H1 (cell line): ENCODE results near the gene VEGFD. TPM values are rescaled to one million over a fixed set of nuclear protein-coding genes. Genes with fewer than 3 reads are reported as not detected.
"Not testable (repeated sequence)": the region's sequence is repeated elsewhere in the genome, so short reads cannot be mapped to it uniquely, and the experiment has no call there.

Experiments used
- CTCF ChIA-PET: fragments of 300-600 bp; sonication (Branson Sonifier 250); formaldehyde crosslinking; loops from one replicate; lab custom pipeline; 2021; ENCODE audit not compliant: partially characterized antibody; lab: Charles Lee
- POLR2A ChIA-PET: fragments of 300-600 bp; sonication (Branson Sonifier 250); formaldehyde crosslinking; loops from one replicate; lab custom pipeline; 2021; ENCODE audit warnings: inconsistent platforms; ENCODE audit not compliant: partially characterized antibody; lab: Charles Lee
- DNase-seq, 2 experiments: peaks; one replicate each; pipeline versions ENCODE4 v3.0.0 to v3.0.0-alpha.2; 2010 to 2022; ENCODE audit warnings: low spot score in 2 of 2, low read depth in 1 of 2, mixed read lengths in 1 of 2
- FAIRE-seq: peaks from 2 replicates; lab custom pipeline; 2011; peaks lifted over from hg19 to GRCh38; lab: Jason Lieb, UNC
- H2AFZ ChIP-seq: 2 replicates; pipeline ENCODE4 v1.8.1; 2012; ENCODE audit warnings: low read length, inconsistent platforms
- H2AK5ac ChIP-seq: 2 replicates; pipeline ENCODE4 v1.6.1; 2013; ENCODE audit warnings: low read depth, low read length
- H2BK120ac ChIP-seq: replicated peaks from 2 replicates; pipeline ENCODE3; 2013; ENCODE audit warnings: low read depth, low read length, inconsistent platforms
- H2BK12ac ChIP-seq: 2 replicates; pipeline ENCODE4 v1.6.1; 2013; ENCODE audit warnings: low read depth, low read length
- H2BK15ac ChIP-seq: 2 replicates; pipeline ENCODE4 v1.6.1; 2013; ENCODE audit warnings: low read length
- H2BK20ac ChIP-seq: 2 replicates; pipeline ENCODE4 v1.6.1; 2013; ENCODE audit warnings: low read length
- H2BK5ac ChIP-seq: 2 replicates; pipeline ENCODE4 v1.6.1; 2013; ENCODE audit warnings: low read depth, low read length
- H3K14ac ChIP-seq: 2 replicates; pipeline ENCODE4 v1.6.1; 2013; ENCODE audit warnings: inconsistent platforms; ENCODE audit not compliant: insufficient read length
- H3K18ac ChIP-seq: 2 replicates; pipeline ENCODE4 v1.6.1; 2013; ENCODE audit warnings: low read length; ENCODE audit errors: extremely low read depth
- H3K23ac ChIP-seq: 2 replicates; pipeline ENCODE4 v1.6.1; 2013; ENCODE audit warnings: inconsistent platforms; ENCODE audit not compliant: insufficient read length
- H3K23me2 ChIP-seq: 2 replicates; pipeline ENCODE4 v1.6.1; 2013; ENCODE audit warnings: low read depth, low read length
- H3K27ac ChIP-seq: 2 replicates; pipeline ENCODE4 v1.6.1; 2011; ENCODE audit warnings: low read depth, low read length, inconsistent platforms
- H3K27me3 ChIP-seq, 4 experiments: replicated peaks in 1 of 4; 1 replicate in 1 of 4; 2 replicates in 3 of 4; pipeline versions ENCODE4 v1.6.1 to v1.8.1; 2011 to 2013; ENCODE audit warnings: low read length in 3 of 4, mild to moderate bottlenecking in 3 of 4, inconsistent platforms in 2 of 4, mixed read lengths in 2 of 4, moderate library complexity in 1 of 4; ENCODE audit not compliant: control insufficient read depth in 3 of 4, insufficient read depth in 3 of 4; ENCODE audit errors: extremely low read depth in 1 of 4
- H3K36me3 ChIP-seq, 4 experiments: 2 replicates each; pipeline versions ENCODE4 v1.6.1 to v1.8.1; 2011 to 2013; ENCODE audit warnings: mild to moderate bottlenecking in 4 of 4, low read length in 3 of 4, moderate library complexity in 2 of 4, control low read depth in 1 of 4, inconsistent platforms in 1 of 4; ENCODE audit not compliant: insufficient read depth in 4 of 4, control insufficient read depth in 2 of 4
- H3K4ac ChIP-seq: replicated peaks from 2 replicates; pipeline ENCODE3; 2013; ENCODE audit warnings: low read length, low read depth, mixed read lengths, inconsistent platforms; ENCODE audit not compliant: insufficient read length
- H3K4me1 ChIP-seq, 4 experiments: replicated peaks in 1 of 4; 1 replicate in 1 of 4; 2 replicates in 3 of 4; pipeline versions ENCODE4 v1.6.1 to v1.8.1; 2011 to 2013; ENCODE audit warnings: low read length in 3 of 4, inconsistent platforms in 2 of 4, mixed read lengths in 1 of 4; ENCODE audit not compliant: insufficient read depth in 4 of 4, control insufficient read depth in 3 of 4
- H3K4me2 ChIP-seq, 2 experiments: 2 replicates each; pipeline versions ENCODE4 v1.6.1 to v1.8.1; 2011 to 2013; ENCODE audit warnings: low read depth in 2 of 2, low read length in 2 of 2, control low read depth in 1 of 2, inconsistent platforms in 1 of 2, mild to moderate bottlenecking in 1 of 2; ENCODE audit not compliant: insufficient read depth in 1 of 2
- H3K4me3 ChIP-seq, 4 experiments: fragments of 200-600, 300-600 bp in 1 of 4; sonication (generic), shearing (Covaris generic), sonication (Bioruptor Twin) in 1 of 4; 2 replicates each; pipeline versions ENCODE4 v1.5.1 to v1.8.1; 2011 to 2016; ENCODE audit warnings: low read length in 4 of 4, low read depth in 3 of 4, control low read depth in 2 of 4, inconsistent platforms in 2 of 4, mild to moderate bottlenecking in 2 of 4, mixed read lengths in 1 of 4, moderate library complexity in 1 of 4; ENCODE audit not compliant: insufficient read depth in 2 of 4; ENCODE audit errors: extremely low read depth in 1 of 4
- H3K56ac ChIP-seq: replicated peaks from 2 replicates; pipeline ENCODE3; 2013; ENCODE audit warnings: low read depth, mild to moderate bottlenecking, mixed read lengths, low read length, inconsistent platforms; ENCODE audit not compliant: insufficient read length
- H3K79me1 ChIP-seq: 2 replicates; pipeline ENCODE4 v1.6.1; 2013; ENCODE audit warnings: low read depth, low read length, control low read depth
- H3K79me2 ChIP-seq, 2 experiments: 2 replicates each; pipeline versions ENCODE4 v1.6.1 to v1.8.1; 2012 to 2013; ENCODE audit warnings: low read length in 2 of 2, mild to moderate bottlenecking in 2 of 2, inconsistent platforms in 1 of 2; ENCODE audit not compliant: insufficient read depth in 2 of 2, control insufficient read depth in 1 of 2
- H3K9ac ChIP-seq, 4 experiments: replicated peaks in 1 of 4; 1 replicate in 1 of 4; 2 replicates in 3 of 4; pipeline versions ENCODE4 v1.6.1 to v1.8.1; 2011 to 2013; ENCODE audit warnings: low read depth in 3 of 4, low read length in 3 of 4, control low read depth in 2 of 4, mild to moderate bottlenecking in 2 of 4, moderate library complexity in 2 of 4, inconsistent platforms in 1 of 4; ENCODE audit errors: extremely low read depth in 1 of 4
- H3K9me3 ChIP-seq, 2 experiments: 2 replicates each; pipeline versions ENCODE4 v1.6.1 to v1.8.1; 2012 to 2013; ENCODE audit warnings: mild to moderate bottlenecking in 2 of 2, moderate library complexity in 2 of 2, control low read depth in 1 of 2, inconsistent platforms in 1 of 2, low read depth in 1 of 2, low read length in 1 of 2, mixed read lengths in 1 of 2; ENCODE audit not compliant: insufficient read depth in 2 of 2
- H4K20me1 ChIP-seq, 2 experiments: replicated peaks in 1 of 2; 2 replicates each; pipeline versions ENCODE3 to v1.8.1; 2011 to 2013; ENCODE audit warnings: inconsistent platforms in 2 of 2, low read length in 2 of 2, mild to moderate bottlenecking in 1 of 2; ENCODE audit not compliant: insufficient read depth in 2 of 2, control insufficient read depth in 1 of 2
- H4K5ac ChIP-seq: 2 replicates; pipeline ENCODE4 v1.6.1; 2013; ENCODE audit warnings: low read length, low read depth, mixed read lengths, inconsistent platforms; ENCODE audit not compliant: insufficient read length
- H4K8ac ChIP-seq: 2 replicates; pipeline ENCODE4 v1.8.0; 2013; ENCODE audit warnings: mild to moderate bottlenecking, moderate library complexity, low read length, inconsistent platforms; ENCODE audit not compliant: insufficient read depth; ENCODE audit errors: extremely low read depth
- H4K91ac ChIP-seq: replicated peaks from 2 replicates; pipeline ENCODE3; 2013; ENCODE audit warnings: low read length, mixed read lengths, inconsistent platforms; ENCODE audit not compliant: insufficient read length
- CTCF ChIP-seq, 3 experiments: IDR thresholded peaks; 1 replicate in 2 of 3; 2 replicates in 1 of 3; pipeline versions ENCODE4 v1.5.1 to v1.6.1; 2011; ENCODE audit warnings: low read length in 3 of 3, mild to moderate bottlenecking in 3 of 3, inconsistent platforms in 2 of 3, low read depth in 1 of 3, moderate library complexity in 1 of 3; ENCODE audit not compliant: insufficient read depth in 1 of 3; ENCODE audit errors: control extremely low read depth in 1 of 3
- JUND ChIP-seq: IDR thresholded peaks from 2 replicates; pipeline ENCODE4 v1.6.1; 2011; ENCODE audit warnings: mild to moderate bottlenecking, improper control_type of control experiment, low read length
- NRF1 ChIP-seq: IDR thresholded peaks from 2 replicates; pipeline ENCODE4 v1.6.1; 2011; ENCODE audit warnings: mild to moderate bottlenecking, low read depth, low read length, improper control_type of control experiment
- POLR2A ChIP-seq, 2 experiments: IDR thresholded peaks; 1 replicate in 1 of 2; 2 replicates in 1 of 2; pipeline ENCODE4 v1.6.1; 2011; ENCODE audit warnings: low read depth in 2 of 2, low read length in 2 of 2, mild to moderate bottlenecking in 2 of 2; ENCODE audit errors: control extremely low read depth in 1 of 2
- SIRT6 ChIP-seq: IDR thresholded peaks from one replicate; pipeline ENCODE4 v1.7.1; 2012; ENCODE audit warnings: low read length, inconsistent platforms
- WGBS, 2 experiments: shearing (Covaris generic) in 1 of 2; methylation state at CpG; one replicate each; pipeline versions ENCODE4 v1.1.6 to v1.1.7; 2013 to 2015; ENCODE audit warnings: low lambda C conversion rate in 2 of 2, mixed read lengths in 2 of 2, inconsistent platforms in 1 of 2, low coverage in 1 of 2, missing lambda C conversion rate in 1 of 2; ENCODE audit not compliant: insufficient replicate concordance in 2 of 2, insufficient coverage in 1 of 2, insufficient read length in 1 of 2; ENCODE audit errors: extremely low coverage in 1 of 2, missing lambda C conversion rate in 1 of 2; 5-methylcytosine and 5-hydroxymethylcytosine counted together
- polyA plus RNA-seq, 7 experiments: library from polyadenylated mRNA; depleted of rRNA in 3 of 7; stranded (reverse) in 5 of 7; unstranded in 2 of 7; fragments of >200 nt in 5 of 7; fragments of 200-250 nt in 2 of 7; gene quantifications; 1 replicate in 5 of 7; 2 replicates in 1 of 7; 4 replicates in 1 of 7; pipeline versions ENCODE4 v1.2.1 to v1.2.3, GENCODE V29; 2011 to 2013; ENCODE audit warnings: missing spikeins in 2 of 7, mixed read lengths in 2 of 7
- total RNA-seq: library from RNA; stranded (reverse); fragmentation: NEBNext Ultra II Directional; extraction: Animal tissue kit (Norgen Biotek cat#: 25700); gene quantifications from 2 replicates; pipeline ENCODE4 v1.2.1, GENCODE V29; 2021

The VEGFD gene
- total and polyA plus RNA-seq, 2 of the 8 experiments (the other 6 are each of a cell fraction or from before 2014, with no cell fraction given), result 0.06 TPM; not detected in 1

GRCh38 chrX:15310117-15310516, 74.1 kb downstream of the VEGFD start (continued):
- TF ChIP-seq CTCF (IDR thresholded peaks at IDR 0.05; ENCODE audit: control extremely low read depth in 1 of 3, insufficient read depth in 1 of 3, low read depth in 1 of 3, low read length in 3 of 3) (no peak), SIRT6 (no peak), JUND (no peak), NRF1 (no peak), POLR2A (IDR thresholded peaks at IDR 0.05; ENCODE audit: control extremely low read depth in 1 of 2, low read depth in 2 of 2, low read length in 2 of 2) (no peak)

- FAIRE-seq, H3K9ac ChIP-seq: not testable (repeated sequence)
Observed at GRCh38 chrX:15305899-15306298, 78.3 kb downstream of the VEGFD start.

More at GRCh38 chrX:15305899-15306298, 78.3 kb downstream of the VEGFD start:
- H3K27me3 ChIP-seq, H3K56ac ChIP-seq, DNase-seq, H3K79me2 ChIP-seq, H2AK5ac ChIP-seq, H3K4me1 ChIP-seq, H2AFZ ChIP-seq, H3K14ac ChIP-seq, H3K4me3 ChIP-seq, H3K79me1 ChIP-seq, H3K23ac ChIP-seq, H3K27ac ChIP-seq, POLR2A ChIA-PET, H2BK120ac ChIP-seq, H3K9me3 ChIP-seq, H4K8ac ChIP-seq, H3K18ac ChIP-seq, H3K4me2 ChIP-seq, H4K91ac ChIP-seq, H2BK12ac ChIP-seq, H3K23me2 ChIP-seq, H4K20me1 ChIP-seq, H2BK20ac ChIP-seq, H4K5ac ChIP-seq, H3K36me3 ChIP-seq, H3K4ac ChIP-seq, H2BK15ac ChIP-seq, H2BK5ac ChIP-seq: not testable (repeated sequence)
- CTCF ChIA-PET, result interaction anchor here (0.6 kb wide), 1 partner anchor 1903 kb away, joined by 6 read pairs; no protein-coding TSS in a partner anchor
- 54% methylated on average over 3 of the region's 3 CpGs; no CpG with 5 or more reads in 1 of the 2 experiments for WGBS, 2 experiments
